Measurements from ENCODE around the gene ELF4.

GRCh38 chrX:130084631-130085237 lies 25.6 kb downstream of the ELF4 start:
- TF ChIP-seq CTCF (IDR thresholded peaks at IDR 0.05) (no peak), EP300 (IDR thresholded peaks at IDR 0.05) (no peak), POLR2A (IDR thresholded peaks at IDR 0.05; ENCODE audit: low read depth) (no peak), POLR2AphosphoS5 (IDR thresholded peaks at IDR 0.05) (no peak)

All from esophagus muscularis mucosa (tissue), 4 donors.